HL-60 (cell line): ENCODE data around the gene SLC26A1.

Experiments
- DNase-seq, 2 experiments: peaks; one replicate each; pipeline ENCODE4 v3.0.0-alpha.2; 2010 to 2020; ENCODE audit warnings: low read depth in 1 of 2, low spot score in 1 of 2
- H3K27ac ChIP-seq: fragments of 250-450 bp; sonication (Bioruptor Pico); replicated peaks from 2 replicates; pipeline ENCODE4 v1.5.1; 2020; ENCODE audit warnings: mild to moderate bottlenecking, moderate library complexity
- H3K27me3 ChIP-seq: fragments of 250-450 bp; sonication (Bioruptor Pico); 2 replicates; pipeline ENCODE4 v1.5.1; 2021; ENCODE audit warnings: mild to moderate bottlenecking, moderate library complexity; ENCODE audit not compliant: insufficient read depth, poor library complexity, severe bottlenecking
- H3K4me3 ChIP-seq: replicated peaks from 2 replicates; pipeline ENCODE4 v1.5.1; 2011; ENCODE audit warnings: mild to moderate bottlenecking, control low read depth, low read length; ENCODE audit not compliant: insufficient read depth
- CTCF ChIP-seq: IDR thresholded peaks from one replicate; pipeline ENCODE4 v1.5.1; 2011; ENCODE audit warnings: low read length, control low read depth, inconsistent platforms; ENCODE audit not compliant: insufficient read depth
- GABPA ChIP-seq: IDR thresholded peaks from 2 replicates; pipeline ENCODE4 v1.6.1; 2012; ENCODE audit warnings: low read depth
- POLR2AphosphoS5 ChIP-seq: IDR thresholded peaks from 2 replicates; pipeline ENCODE4 v1.6.1; 2012; ENCODE audit warnings: low read depth
- REST ChIP-seq: IDR thresholded peaks from 2 replicates; pipeline ENCODE4 v1.6.1; 2012; ENCODE audit warnings: low read depth; ENCODE audit not compliant: insufficient replicate concordance
- SPI1 ChIP-seq: IDR thresholded peaks from 2 replicates; pipeline ENCODE4 v1.6.1; 2012; ENCODE audit warnings: low read depth, mild to moderate bottlenecking, borderline replicate concordance

SLC26A1 gene

GRCh38 chr4:966266-967112 is 26.7 kb downstream of the SLC26A1 start:
- Histone ChIP-seq H3K27ac (no peak overlapping the region), H3K4me3 (no peak overlapping the region), H3K27me3 (no peaks in the 10 kb centered on the region)
- DNase-seq: no peak
- TF ChIP-seq GABPA: no peak
- no peak for TF ChIP-seq POLR2AphosphoS5
- TF ChIP-seq CTCF: no peak
- no peak for TF ChIP-seq REST
- no peak for TF ChIP-seq SPI1

DNA sequence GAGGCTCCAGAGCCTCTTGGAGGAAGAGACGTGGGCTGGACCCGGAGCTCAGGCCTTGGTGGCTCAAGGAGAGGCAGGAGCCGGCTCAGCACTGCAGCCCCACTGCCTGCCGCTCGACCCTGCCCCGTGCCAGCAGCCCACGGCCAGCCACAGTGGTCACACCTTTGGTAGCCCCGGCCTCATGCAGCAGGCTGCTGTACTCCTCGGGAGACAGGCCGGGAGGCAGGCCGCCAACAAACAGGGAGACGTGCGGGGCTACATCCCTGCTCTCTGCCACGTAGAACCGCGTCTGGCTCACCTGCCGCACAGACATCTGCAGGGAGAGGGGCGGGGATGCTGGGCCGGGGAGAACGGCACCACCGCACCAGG is 27.5 kb downstream of the SLC26A1 start:
- no peak overlapping the region for H3K4me3 ChIP-seq
- no peak overlapping the region for H3K27ac ChIP-seq
- TF ChIP-seq REST (no peak), GABPA (no peak), CTCF (no peak), POLR2AphosphoS5 (no peak), SPI1 (no peak)
- no peaks in the 10 kb centered on the region for H3K27me3 ChIP-seq
- DNase-seq: no peak

DNA sequence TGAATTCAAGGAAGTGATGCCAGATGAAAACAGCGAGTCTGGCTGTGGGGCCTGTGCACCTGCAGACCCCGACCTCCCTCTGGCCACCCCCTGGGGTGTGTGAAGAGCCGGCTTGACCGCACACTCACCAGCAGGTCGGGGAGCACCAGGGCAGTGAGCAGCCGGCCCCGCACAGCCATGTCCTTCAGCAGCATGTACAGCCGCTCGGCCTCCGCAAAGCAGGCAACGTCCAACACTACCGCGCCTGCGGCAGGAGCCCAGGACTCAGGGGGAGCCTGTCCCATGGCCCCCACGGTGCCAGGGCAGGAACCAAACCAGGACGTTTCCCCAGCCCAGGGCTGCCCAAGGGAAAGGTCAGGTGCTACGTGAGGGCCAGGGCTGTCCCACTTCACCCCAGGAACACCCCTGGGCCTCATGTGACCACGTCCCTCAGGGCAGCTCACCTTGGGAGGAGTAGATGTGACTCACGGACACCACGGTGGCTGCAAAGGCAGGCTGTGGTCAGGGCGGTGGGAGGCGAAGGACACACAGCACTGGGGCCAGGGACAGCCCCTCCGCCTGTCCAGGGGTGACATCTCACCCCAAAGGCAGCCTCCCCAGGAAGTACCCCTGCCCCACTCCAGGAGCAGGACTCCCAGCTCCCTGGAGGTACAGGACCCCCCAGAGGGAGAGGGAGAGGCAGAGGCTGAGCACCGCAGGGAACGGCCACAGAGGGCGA is 28.0 kb downstream of the SLC26A1 start:
- no peak overlapping the region for H3K4me3 ChIP-seq
- no peaks in the 10 kb centered on the region for H3K27me3 ChIP-seq
- H3K27ac ChIP-seq: no peak overlapping the region
- no peak for DNase-seq
- TF ChIP-seq POLR2AphosphoS5: no peak
- no peak for TF ChIP-seq CTCF
- no peak for TF ChIP-seq SPI1
- no peak for TF ChIP-seq GABPA
- TF ChIP-seq REST: no peak
